Left ventricle myocardium superior (tissue), 1 donor: ENCODE results near the gene RER1. TPM values are rescaled to one million over a fixed set of nuclear protein-coding genes. Genes with fewer than 3 reads are reported as not detected.

ENCODE experiments used
- ATAC-seq: fragments of 200-7000 bp; cut with Tn5 transposase; one replicate; pipeline ENCODE4 v1.9.1; 2020; ENCODE audit warnings: mild to moderate bottlenecking, moderate library complexity
- DNase-seq: peaks from one replicate; pipeline ENCODE4 v3.0.0-alpha.2; 2020
- intact Hi-C: fragments of 100-400 bp; cut with micrococcal nuclease; formaldehyde crosslinking; loops from one replicate; pipeline ENCODE4 v1.11.0; 2022
- long read RNA-seq: library from polyadenylated mRNA; unstranded; transcript quantifications from one replicate; pipeline ENCODE4 v2.0.0, GENCODE V29; 2021
- total RNA-seq: library from RNA; stranded (reverse); fragmentation: NEBNext Ultra II Directional; extraction: Animal tissue kit (Norgen Biotek cat#: 25700); gene quantifications from one replicate; pipeline ENCODE4 v1.2.1, GENCODE V29; 2021
- donor health status: DM: no; HTN: yes; CAD: no; lungs with severe emphysema.

RER1 gene, protein sequence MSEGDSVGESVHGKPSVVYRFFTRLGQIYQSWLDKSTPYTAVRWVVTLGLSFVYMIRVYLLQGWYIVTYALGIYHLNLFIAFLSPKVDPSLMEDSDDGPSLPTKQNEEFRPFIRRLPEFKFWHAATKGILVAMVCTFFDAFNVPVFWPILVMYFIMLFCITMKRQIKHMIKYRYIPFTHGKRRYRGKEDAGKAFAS
- 98.1 TPM for total RNA-seq
- long read RNA-seq, transcript RER1-209 (7 exons, 3,044 nt) = major isoform, 100 of 182 reads
- long read RNA-seq, partial matches to known transcripts = 2 of 182 reads
- long read RNA-seq, other reads (novel, unspliced or antisense) = 74 of 182 reads

- peak; percentile 97 for ATAC-seq
- peak; percentile 100 for DNase-seq
- intact Hi-C loops = no loop called here
Measured at GRCh38 chr1:2391041-2391930, at the start of gene RER1, which contains the start of gene MORN1. Gene RER1, plus strand, starts transcription at chr1:2391841. Its CDS starts 3,950 bp downstream, at chr1:2395791. Gene MORN1, minus strand, starts transcription at chr1:2391554. Its CDS starts 21 bp downstream, at chr1:2391533.

GRCh38 chr1:2342384-2343022 is 49.1 kb upstream of the RER1 start:
- ATAC-seq (no peak), DNase-seq (peak; percentile 15)
- intact Hi-C loops = no loop called here

DNA sequence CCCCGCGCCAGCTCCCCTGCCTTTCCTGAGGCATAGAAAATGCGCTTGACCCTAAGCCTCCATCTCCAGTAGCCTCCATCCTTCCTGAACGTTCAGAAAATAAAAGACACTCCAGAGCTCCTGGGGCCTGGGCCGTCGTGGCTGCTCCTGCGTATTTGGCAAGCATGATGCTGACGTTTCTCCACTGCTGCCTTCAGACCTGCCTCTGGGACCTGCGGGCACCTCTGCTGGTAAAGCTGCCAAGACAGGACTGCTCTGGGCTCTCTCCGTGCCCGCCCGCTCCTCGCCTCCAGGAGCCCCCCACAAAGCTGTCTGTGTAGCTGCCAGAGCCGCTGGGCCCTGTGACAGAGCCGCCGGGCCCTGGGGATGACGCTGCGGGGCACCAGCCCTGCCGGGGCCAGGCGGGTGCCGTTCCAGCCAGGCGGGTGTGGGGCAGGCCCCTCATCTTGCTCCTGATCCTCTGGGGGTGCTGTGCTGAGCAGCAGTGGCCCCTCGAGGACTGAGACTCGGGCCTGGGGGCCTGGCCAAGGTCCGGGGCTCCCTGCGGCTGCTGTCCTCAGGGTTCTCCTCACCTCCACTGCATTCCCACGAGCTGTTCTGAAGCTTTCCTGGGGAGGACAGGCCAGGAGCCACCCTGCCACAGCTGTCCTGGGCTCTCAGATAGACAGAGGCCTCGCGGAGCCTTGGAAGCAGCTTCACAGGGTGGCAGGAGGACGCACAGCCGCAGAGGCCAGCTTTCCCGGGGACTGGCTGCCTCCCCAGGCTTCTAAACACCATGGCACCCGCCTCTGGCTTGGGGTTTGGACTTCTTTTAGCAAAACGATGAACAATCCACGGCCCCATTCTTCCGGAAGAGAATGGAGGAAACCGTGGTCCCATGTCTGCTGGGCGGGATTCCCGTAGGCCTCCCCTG is 48.4 kb upstream of the RER1 start:
- ATAC-seq = no peak
- DNase-seq = peak; percentile 23

DNA sequence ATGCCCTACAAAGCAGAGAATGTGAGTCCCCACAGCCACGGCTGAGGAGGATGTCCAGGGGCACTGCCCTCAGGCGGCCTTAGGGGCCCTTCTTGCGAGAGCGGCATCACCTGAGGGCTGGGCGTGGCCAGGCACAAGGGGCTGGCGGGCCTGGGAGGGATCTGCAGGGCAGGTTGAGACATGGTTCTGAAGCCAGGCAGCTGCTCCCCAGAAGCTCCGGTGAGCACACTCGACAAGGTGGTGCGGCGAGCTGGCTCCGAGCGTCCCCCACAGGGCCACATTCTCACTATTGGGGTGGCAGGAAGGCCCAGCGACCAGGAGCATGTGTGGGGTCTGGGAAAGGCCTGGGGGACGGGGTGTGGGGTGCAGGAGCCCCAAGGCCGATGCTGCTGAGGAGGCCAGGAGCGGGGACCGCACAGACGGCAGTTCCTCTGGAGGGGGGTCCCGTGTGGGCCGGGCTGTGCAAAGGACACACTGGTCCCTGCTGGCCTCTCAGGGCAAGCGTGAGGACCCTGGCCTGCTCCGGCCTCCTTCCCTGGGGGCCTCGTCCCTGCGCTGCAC is 47.4 kb upstream of the RER1 start:
- intact Hi-C loops = no loop called here
- peak; percentile 25 for DNase-seq
- no peak for ATAC-seq

More for the DNA sequence above, 48.4 kb upstream of the RER1 start:
- intact Hi-C loops = no loop called here

DNA sequence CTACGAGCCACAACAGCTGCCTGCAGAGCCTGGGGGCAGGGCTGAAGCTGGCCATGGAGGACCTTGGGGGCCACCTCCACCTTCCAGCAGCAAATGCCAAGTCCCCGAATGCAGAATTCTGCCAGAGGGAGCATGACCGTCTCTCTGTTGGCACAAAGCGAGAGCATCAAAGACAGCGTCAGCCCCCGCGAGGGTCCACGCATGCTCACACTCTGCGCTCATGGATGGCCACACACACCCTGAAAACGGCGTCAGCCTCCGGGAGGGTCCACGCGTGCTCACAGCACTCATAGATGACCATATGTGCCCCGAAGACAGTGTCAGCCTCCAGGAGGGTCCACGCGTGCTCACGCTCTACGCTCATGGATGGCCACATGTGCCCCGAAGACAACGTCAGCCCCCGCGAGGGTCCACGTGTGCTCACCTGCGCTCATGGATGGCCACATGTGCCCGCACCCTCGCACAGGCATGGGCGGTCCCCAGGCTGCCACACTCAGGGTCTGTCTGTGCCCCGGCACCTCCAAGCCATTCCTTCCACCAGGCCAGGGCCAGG is 46.8 kb upstream of the RER1 start:
- DNase-seq (peak; percentile 26), ATAC-seq (no peak)
- intact Hi-C loops = no loop called here

DNA sequence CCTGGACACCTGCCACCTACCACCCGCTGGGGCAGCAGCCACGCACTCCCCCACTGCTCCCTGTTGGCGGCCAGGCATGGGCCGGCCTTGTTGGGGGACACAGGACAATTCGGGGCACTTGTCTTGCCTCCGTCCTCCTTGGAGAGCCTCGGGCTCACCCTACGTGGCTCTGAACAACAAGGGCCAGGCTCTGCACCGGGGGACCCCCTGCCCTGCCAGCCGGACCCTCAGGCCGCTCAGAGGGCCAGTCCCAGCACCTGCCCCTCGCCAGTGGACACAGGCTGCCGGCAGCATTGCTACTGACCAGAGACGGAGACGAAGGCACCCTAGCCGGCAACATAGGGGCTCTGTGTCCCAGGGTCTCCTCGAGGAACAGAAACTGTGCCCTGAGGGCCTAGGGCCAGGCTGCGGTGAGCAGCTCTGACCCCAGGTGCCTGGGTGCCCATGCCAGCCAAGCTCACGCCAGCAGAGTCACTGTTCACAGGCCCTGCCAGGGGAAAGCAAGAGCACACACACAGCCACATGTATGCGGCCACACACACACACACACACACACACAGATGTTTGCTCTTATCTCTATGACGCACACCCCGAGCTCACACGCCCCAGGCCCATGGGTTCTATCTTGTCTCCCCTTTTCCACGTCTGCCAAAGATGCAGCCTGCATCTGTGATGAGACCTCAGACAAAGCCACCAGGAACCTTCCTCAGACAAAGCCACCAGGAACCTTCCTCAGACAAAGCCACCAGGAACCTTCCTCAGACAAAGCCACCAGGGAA is 46.2 kb upstream of the RER1 start:
- ATAC-seq (no peak), DNase-seq (no peak)
- intact Hi-C loops = no loop called here

GRCh38 chr1:2346691-2347408 is 44.8 kb upstream of the RER1 start:
- ATAC-seq = no peak
- intact Hi-C loops = no loop called here
- no peak for DNase-seq

DNA sequence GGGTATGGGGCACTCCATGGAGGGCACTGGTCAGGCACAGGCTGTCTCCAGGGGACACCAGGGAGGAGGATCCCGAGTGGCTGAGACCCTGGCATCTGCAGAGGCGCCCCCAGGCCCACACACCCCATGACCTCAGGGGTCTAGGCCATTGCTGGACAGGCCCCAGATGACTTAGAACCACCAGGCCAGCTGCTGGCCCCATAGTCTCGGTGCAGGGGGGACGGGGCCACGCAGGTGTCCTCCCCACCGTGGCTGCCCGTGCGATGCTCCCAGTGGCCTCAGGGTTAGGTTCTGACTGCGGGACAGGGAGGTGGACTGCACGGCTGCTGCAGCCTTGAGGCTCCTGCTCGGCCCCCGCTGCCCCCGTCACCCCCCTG is 44.2 kb upstream of the RER1 start:
- intact Hi-C loops = no loop called here
- no peak for ATAC-seq
- DNase-seq = peak; percentile 15

DNA sequence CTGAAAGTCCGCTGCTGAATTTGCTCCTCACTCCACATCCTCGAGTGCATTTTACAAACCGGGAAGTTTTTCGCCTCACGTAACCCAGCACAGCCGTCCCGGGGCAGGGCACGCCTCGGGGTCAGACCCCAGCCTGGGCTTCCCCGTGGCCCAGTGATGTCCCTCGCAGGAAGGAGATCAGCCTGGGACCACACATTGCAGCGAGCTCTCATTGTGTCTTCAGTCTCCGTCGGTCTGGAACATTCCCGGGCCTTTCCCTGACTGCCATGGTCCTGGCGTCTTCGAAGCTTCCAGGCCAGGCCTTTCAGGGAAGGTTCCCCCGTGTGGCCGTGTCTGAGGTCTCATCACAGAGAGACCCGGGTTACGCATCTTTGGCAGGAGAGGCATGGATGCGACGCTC is 43.7 kb upstream of the RER1 start:
- intact Hi-C loops = no loop called here
- no peak for ATAC-seq
- DNase-seq = no peak

GRCh38 chr1:2348346-2349325 is 43.0 kb upstream of the RER1 start:
- DNase-seq (peak; percentile 26), ATAC-seq (no peak)
- intact Hi-C loops = no loop called here

- intact Hi-C loops = no loop called here
- ATAC-seq (no peak), DNase-seq (no peak)
Measured at GRCh38 chr1:2349806-2350205, 41.8 kb upstream of the RER1 start.

GRCh38 chr1:2350501-2350900 is 41.1 kb upstream of the RER1 start:
- intact Hi-C loops = no loop called here
- ATAC-seq (no peak), DNase-seq (no peak)

DNA sequence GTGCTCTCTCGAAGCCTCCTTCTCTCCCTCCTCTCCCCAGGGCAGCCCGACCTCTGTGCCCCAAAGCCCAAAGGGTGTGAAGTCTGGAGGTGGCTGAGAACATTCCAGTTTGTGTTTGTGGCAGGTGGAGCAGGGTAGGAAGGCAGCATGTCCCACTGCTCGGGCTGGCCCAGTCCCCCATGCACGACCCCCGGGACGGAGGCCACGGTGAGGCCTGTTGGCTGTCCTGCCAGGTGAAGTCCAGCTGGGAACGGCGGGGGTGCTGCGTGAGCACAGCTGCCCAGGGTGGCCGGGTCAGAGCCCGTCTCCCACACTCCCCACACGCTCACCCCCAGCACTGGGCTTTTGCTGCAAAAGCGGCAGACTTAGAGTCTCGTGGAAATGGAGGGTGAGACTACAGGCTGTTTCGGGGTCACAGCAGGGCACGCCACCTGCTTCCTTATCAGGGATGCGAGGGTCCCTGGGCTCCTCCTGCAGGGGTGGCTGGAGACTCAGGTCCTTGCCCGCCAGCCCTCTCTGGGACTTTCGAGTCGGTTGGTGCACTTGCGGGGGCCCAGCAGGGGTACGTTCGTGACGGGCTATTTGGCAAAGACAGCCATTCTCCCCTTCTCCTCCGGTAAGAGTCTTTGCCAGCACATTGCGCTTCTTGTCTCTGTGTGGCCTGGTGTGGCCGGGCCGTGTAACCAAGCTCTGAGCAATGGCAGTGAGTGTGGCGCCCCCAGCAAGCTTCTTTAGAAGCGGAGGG is 40.6 kb upstream of the RER1 start:
- intact Hi-C loops = no loop called here
- DNase-seq (peak; percentile 14), ATAC-seq (no peak)

DNA sequence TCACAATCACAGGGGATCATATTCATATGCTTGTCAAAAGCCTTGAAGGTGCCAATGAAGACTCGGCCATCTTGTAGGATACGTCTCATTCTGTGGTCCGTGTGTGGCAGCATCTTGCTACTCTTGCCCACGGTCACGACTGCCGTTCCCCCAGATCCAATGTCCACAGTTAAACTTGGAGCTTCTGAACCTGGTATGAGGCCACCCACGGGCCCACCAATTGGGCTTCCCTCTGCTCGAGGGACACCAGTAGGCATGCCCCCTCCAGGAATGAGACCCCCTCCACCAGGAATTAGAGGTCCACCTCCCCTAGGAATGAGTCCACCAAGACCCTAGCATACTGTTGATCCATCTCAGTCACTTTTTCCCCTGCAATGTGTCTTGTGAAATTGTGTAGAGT is 39.9 kb upstream of the RER1 start:
- ATAC-seq (no peak), DNase-seq (no peak)
- intact Hi-C loops = no loop called here

DNA sequence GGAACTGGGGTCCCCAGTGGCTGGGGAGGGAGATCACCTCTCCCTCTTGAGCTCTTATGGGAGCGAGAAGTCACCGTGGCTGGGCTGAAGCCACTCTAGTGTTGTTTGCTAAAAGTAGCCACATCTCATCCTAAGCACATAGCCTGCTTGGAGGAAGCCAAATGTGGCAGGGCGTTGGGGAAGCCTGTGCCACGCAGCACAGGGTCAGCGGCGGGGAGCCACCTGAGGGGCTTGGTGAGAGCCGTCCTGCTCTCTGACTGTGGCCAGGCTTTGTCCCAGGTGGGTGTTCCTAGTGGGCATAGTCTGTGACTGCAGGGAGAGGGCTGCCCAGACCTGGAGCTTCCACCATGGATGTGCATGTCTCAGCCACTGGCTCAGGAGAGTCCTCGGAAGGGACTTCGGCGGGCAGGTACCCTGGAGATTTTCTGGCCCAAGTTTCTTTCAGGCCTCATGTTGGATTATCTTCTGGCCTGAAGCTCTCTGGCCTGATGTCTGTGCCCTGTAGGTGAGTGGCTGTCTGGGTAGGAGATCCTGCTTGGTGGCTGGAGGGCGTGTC is 39.2 kb upstream of the RER1 start:
- DNase-seq = no peak
- ATAC-seq = no peak
- intact Hi-C loops = no loop called here
